GM18502 (cell line): ENCODE measurements around the gene GRIK3.

Experiments
- ATAC-seq: cut with Tn5 transposase; IDR thresholded peaks from one replicate; pipeline ENCODE4 v1.9.1; 2021; ENCODE audit warnings: mild to moderate bottlenecking; ENCODE audit not compliant: unreplicated experiment, poor library complexity

GRIK3 gene

DNA sequence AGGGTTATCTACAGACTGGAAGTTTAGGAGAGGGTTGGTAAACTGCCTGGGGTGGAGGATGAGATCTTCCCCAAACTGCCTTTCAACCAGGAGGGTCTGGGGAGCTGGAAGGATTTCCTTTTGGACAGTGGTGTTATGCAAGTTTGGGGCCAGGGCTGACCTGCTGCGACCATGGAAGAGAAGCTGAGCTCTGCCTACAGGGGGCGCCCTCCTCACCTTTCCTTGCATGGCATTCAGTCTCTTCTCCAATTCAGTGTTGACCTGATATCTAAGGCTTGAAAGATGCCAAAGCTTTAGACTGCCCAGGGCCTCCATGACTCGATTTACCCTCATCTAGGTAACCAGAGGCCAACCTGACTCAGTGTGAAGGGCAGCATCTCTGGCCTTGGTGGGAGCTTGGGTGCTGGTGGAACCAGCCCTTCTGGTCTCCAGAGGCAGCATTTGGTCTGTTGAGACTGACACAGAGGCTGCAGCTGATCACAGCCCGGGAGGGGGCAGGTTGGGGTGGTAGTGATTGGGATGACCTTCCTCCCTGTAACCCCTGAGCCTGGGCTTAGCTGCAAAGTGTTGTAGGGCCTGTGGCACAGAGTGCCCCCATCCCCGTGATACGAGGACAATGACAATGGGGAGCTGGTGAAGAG lies 170.0 kb downstream of the GRIK3 start:
- ATAC-seq, result no peak

DNA sequence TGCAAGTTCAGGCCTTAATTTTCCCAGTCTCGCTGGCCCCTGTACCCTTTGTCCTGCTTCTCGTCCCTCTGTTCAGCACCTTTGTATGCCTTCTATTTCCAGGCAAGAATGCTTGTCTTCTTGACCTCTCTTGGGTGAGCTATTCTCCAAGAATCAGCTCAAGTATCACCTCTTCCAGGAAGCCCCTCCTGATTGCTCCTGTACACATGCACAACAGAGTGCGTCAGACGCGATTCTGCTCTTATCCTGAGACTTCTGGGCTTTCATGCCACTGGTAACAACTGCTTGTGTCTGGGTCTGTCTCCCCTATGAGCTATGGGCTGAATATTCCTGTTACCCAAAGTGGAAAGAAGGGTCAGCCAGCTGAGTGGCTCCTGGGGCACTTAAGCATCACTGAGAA lies 170.8 kb downstream of the GRIK3 start:
- ATAC-seq, result no peak

DNA sequence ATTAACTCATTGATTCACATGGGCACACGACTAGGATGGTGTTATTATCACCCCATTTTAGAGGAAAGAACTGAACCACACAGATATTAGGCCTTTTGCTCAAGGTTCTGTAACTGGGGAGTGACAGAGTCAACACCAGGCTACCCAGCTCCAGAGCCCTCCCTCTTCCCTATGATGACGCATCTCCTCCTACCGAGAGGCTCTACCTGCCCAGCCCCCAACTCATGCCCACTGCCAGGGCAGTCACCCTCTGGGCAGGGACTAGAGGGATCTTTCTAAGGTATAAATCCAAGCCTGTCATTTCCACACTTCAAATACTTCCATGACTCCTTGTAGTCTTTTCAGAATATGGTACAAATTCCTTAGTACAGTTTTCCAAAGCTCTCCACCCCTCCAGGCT lies 171.3 kb downstream of the GRIK3 start:
- ATAC-seq, result no peak

DNA sequence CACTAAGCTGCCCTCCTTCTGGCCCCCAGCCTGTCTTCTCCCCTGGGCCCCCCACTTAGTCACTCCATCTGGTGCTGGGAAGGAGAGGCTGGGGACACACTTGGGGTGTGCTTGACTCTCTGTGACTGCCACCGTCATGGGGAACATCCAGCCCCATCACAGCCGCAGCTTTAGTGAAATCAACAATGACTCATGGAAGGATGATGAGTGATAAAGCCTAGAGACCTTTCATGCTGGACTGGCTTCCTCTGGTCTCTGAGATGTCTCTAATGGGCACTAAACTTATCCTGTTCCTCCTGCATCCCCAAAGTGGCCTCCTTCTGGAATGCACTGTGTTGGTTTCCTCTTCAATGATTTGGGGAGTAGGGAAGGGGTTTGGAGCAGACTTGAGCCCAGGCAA lies 172.9 kb downstream of the GRIK3 start:
- no peak for ATAC-seq

DNA sequence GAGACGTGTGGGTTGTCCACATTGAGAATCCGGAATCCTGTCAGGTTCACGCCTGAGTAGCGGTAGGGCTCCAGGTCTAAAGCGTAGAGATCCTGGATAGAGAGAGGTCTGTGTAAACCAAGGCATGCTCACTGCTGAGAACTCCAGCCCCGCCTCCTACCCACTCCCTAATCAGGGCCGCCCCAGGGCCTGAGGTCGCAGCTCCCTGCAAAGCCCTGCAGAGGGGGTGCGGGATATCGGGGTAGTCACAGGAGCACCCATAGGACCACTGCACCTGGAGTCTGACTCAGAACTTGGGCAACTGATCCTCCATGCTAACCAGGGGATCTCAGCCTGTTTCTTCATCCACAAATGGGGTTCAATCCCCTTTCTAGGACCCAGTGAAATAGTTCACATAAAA lies 174.4 kb downstream of the GRIK3 start:
- no peak for ATAC-seq

DNA sequence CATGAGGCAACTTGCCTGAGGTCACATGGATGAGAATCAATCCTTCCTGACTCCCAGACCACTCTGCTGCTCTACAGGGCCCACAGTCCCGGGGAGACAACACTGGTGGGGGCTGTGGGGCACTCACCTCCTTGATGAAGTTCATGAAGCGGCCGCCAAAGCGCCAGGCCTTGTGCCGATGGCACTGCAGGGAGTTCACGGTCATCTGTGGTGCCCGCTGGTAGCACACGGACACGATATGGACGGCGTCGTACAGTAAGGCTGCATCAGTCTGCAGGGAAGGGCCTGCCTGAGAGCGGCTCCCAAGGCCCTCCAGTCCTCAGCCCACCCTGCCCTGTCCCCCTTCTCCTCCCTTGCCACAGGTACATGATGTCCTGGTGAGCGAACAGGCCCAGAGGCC lies 175.3 kb downstream of the GRIK3 start:
- no peak for ATAC-seq

DNA sequence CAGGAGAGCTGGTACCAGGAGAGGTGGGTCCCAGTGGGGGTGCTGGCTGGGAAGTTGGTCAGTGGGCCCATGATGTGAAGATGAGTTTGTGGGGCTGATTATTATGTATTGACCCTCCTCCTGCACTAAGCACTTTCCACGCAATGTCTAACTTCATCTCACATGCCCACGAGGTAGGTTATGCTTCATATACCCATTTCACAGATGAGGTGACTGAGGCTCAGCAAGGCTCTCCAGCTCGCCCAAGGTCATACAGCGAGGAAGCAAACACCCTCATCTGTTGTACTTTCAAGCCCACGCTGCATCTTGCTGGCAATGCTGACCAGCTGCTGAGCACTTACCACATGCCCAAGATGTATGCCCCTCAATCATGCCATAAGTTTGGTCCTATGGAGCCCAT lies 175.8 kb downstream of the GRIK3 start:
- ATAC-seq, result no peak

DNA sequence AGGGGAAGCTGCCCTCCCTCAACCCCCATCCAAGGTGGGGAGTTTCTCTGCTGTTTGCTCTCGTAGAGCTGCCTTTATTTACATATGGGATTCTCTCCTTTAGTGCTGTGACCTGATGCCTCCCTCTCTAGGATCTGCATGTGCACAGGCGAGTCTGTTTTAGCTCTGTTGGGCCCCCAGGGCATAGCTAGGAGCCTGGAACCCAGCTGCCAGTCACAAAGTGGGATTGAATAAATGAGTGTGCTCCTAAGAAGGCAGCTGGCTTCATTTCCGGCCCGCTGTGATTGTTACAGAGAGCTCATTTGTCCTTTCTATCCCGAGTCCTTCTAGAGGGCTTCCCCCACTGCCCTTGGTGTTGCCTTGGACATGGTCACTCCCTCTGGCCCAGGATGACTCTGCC lies 176.6 kb downstream of the GRIK3 start:
- ATAC-seq, result no peak

DNA sequence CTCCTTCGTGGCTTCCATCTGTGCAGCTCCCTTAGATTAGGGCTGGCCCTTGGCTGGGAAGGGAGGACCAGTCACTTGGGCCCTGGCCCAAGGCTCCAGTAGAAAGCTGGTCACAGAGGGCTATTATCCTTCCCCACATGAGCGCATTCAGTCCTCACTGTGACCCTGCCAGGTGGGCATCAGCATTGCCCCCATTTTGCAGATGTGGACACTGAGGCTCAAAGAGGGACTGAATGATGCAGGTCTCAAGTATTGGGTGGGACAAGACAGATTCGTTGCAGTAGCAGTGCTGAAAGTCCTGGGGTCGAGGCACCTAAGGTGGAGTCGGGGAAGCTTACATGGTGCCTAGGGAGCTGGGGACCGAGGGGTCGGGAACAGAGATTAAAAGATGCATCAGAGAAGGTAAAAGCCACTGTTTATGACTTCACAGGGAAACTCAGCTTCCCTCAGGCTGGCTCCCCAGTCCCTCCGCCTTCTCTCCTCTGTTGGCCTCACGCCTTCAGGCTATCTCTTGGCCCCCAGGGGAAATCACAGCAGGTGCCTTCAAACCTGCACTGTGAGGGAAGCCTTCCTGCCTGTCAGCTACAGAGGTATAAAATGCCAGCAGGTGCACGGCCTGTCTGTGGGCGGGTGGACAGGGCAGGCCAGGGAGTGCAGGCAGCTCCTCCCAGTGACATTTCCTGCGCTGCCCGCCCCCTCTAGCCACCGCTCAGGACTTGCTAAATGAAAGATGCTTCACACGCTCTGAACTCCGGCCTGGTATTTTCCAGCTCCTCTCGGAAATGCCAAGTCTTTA lies 178.4 kb downstream of the GRIK3 start:
- ATAC-seq, result no peak

DNA sequence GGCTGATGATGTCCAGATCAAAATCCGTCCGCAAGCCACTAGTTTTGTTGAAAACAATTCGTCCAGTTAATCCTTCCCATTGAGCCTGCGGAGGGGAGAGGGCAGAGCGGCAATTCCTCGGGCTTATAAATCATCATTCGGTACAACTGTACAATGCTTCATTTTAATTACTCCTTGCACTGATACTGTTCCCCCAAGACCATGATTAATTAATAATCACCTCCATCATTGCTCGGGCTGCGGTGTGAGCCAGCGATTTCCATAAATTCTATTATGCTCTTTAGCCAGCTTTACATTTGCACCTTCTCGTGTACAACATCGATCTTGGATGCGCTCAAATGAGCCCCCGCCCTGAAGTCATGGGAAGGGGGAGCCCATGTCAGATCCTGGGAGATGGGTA lies 180.7 kb downstream of the GRIK3 start:
- no peak for ATAC-seq

DNA sequence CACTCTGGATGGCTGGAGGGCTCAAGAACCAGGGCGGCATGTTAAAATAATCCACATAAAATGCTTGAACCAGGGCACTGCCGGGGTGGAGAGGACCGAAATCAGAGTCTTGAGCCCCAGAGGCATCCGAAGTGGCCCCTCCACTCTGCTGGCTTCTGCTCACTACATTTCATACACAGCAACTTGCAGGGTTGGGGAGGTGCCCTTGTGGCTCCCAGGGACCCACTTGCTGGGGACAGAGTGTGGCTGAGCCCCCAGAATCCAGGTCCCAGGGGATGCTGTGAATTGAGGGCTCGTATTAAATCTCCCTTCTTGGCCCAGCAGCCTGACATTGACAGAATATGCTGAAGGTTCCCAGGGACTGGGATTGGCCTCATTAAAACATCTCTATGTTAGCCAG lies 181.7 kb downstream of the GRIK3 start:
- no peak for ATAC-seq

DNA sequence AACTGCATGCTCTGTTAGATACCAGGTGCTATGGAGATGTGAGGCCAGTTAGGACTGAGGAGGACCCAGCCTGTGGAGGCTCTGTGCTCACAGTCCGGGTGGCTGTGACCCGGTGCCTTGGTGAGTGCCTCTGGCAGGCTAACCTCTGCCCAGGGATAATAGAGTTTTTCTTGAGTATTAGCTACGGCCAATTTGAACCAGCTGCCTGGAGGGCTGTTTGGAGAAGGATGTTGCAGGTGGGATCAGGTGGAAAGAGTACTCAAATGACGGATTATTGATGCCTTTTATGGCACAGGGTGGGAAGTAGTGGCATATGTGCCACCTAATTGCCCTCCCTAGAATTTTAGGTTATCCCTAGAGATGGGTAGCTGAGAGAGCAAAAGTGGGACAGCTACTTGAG lies 182.7 kb downstream of the GRIK3 start:
- no peak for ATAC-seq

DNA sequence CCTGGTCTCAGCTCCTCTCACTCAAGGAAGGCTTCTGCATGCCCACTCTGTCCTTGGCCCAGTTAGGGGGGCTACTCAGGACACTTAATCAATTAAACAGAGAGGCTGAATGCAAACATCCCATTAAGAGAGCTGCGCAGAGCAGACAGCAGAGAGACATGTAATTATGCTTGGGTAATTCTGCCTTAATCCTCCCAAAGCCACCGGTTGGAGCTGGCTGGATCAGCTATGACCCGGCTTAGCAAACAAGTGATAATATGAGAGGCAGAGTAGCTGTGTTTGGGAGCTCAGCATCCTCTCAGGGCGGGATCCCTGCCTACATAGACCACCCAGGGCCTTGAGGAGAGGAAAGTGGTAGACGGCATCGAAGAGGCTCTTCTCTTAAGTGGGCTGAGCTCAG lies 183.2 kb downstream of the GRIK3 start:
- no peak for ATAC-seq

DNA sequence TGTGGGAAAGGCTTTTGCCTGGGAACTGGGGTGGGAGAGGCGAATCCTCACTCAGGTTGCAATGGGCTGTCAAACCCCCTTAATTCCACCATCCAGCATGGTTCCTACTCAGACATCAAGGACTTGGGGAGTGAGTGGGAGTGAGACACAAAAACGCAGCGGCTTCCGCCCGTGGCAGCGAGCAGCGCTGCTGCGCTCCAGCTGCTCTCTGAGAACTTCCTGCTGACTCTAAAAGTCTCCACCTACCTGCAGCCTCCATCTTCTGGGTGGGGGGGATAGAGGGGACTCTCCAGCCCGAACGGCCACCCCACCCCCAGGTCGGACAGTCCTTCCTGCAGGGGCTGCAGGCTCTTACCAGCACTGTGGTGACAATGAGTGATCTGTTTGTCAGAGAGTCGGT lies 184.4 kb downstream of the GRIK3 start:
- ATAC-seq, result no peak

DNA sequence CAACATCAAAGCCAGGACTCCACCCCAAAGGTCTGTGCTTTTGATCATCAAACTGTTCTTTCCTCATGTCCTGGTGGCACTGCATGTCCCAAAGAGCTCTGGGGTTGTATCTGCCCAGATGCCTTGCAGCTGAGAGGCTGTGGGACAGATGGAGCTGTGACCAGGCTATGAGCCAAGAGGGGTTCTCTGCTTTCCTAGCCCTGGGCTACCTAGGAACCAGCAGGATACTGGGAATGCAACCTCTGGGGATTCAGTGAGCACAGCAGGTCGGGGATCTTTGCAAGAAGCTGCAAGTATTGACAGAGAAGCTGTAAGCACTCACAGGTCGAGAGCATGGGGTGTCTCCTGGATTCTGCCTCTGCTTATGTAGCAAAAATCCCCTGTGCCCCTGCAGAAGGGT lies 186.6 kb downstream of the GRIK3 start:
- no peak for ATAC-seq

DNA sequence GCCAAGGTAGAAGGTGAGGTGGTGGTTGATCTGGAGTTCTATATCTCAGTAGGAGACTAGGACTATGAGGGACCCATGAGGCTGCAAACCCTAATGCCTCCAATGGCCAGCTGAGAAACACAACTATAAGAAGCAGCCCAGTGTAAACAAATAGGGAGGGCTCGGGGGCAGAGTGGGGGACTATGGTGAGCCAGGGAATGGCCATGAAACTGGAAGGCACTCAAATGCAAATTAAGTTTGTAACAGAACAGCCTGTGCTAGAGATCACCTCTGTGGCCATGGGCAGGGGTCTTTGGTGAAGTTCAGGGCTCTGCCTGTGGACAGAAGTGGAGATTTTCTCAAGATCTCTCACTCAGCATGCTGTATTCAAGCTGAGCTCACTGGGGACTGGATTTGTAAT lies 187.1 kb downstream of the GRIK3 start:
- no peak for ATAC-seq

DNA sequence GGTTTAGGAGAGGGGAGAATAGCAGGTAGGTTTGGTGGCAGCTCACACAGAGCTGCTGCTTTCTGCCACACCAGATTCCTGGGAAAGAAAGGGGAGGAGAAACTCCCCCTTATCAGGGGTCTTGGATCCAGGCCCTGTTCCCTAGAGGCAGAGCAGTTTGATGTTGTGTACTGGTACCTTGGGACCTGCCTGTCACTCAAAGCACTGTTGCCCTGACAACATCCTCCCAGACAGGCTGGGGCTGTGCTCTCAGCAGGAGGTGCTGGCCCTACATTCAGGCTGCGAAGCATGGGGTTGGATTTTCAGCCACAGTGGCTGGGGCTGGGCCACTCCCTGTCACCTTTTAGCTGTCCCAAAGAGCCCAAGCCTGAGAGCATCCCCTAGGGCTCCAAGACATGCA lies 188.0 kb downstream of the GRIK3 start:
- ATAC-seq, result no peak

DNA sequence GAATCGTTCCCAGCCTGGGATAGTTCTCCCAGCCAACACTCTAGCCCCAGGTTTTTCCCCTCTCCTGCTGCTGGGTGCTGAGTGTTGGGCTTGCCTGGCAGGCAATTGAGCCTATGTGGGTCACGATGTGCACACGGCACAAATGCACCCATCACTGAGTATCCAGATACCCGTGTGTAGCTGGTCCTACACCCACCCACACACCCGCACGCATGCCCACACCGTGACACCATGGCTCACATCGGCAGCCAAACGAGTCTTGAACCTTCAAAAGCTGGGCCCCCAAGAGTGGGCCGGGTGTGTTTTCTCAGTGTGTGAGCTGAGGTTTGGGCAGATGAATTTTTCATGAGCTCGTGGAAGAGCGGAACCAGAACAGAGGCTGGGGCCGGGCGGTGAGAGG lies 188.5 kb downstream of the GRIK3 start:
- ATAC-seq, result no peak

DNA sequence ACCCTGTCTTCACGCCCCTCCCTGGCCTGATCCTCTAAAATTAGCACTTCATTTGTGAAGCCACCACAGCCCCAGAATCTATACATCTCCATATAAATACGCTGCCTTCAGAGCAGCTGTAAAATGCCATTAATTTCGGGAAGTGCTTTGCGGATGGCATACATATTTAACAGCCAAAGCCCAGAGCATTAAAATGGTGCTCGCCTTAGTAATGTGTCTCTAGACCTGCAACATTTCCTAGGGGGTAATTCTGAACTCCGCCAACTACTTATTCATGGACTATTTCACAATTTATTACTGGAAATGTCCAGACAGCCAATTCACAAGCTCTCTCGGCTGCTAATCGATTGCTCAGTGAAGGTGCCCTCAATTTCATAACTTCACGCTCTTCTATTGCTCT lies 189.4 kb downstream of the GRIK3 start:
- no peak for ATAC-seq

DNA sequence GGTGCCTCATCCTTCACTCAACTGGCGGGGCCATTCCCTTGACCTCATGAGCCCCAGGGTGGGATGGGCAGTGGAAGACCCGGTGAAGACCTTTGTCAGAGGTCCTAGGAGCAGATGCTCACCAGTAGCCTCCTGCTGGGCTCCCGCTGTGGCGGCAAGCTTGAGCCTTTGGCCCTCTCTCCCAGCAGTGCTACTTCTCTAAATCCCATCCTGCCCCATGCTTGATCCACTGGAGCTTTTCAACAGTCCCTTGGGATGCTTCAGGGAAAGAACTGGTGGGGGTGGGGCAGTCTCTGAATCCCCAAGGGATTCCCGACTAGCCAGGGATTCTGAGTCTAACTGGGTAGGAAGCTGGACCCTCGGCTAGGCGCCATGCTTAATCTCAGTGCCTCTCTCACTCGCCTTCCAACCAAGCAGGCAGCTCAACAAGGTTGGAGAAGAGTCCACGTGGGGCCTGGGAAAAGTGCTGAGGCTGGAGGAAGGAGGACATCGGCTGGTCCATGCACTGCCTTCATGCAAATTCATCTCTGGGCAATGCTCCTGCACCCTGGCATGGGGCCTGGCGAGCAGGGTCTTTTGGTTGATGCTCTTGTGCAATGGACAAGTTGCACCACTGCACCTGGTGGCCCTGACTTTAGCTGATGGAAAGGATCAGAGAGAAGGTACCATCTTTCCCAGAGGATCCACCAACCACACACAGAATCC lies 190.3 kb downstream of the GRIK3 start:
- no peak for ATAC-seq

DNA sequence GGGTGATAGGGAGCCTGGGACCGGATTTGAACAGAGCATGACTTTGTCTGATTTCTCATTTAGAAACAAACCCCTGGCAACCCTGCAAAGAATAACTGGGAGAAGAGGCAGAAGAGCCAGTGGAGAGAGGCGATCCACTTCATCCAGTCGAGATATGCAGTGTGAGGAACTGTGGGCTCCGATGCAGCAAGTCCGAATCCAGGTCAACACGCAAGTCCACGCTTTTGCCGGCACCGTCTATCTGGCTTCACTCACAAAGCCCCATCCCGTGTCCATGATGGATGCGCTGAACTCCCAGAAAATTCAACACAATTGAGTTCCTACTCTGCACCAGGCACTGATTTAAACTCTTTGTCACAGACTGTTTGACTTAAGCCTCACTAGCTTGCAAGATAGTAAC lies 191.3 kb downstream of the GRIK3 start:
- ATAC-seq, result no peak

DNA sequence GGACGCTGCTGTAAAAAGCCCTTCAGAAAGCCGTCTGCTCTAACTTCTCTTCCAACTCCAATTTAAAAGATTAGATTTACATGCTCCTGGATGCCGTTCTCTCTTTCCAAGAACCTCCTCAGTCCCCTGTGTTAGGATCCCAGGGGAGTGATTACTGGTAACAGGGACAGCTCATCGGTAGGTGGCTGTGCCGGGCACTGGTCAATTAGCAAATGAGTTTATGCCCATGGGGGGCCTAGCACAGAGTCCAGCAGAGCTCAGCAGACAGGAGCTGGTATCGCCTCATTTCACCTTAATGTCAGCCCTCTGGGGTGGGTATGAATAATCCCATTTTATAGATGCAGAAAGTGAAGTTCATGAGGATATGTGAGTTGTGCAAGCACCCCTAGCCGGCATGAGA lies 191.9 kb downstream of the GRIK3 start:
- no peak for ATAC-seq
